HuH-7.5 (cell line): ENCODE measurements around the gene TIGD2.
A peak's percentile ranks its signal among the peaks of the same experiment; 100 is the strongest.

Experiments
- DNase-seq: peaks from one replicate; pipeline ENCODE4 v3.0.0; 2011; ENCODE audit warnings: low spot score

The TIGD2 gene

DNA sequence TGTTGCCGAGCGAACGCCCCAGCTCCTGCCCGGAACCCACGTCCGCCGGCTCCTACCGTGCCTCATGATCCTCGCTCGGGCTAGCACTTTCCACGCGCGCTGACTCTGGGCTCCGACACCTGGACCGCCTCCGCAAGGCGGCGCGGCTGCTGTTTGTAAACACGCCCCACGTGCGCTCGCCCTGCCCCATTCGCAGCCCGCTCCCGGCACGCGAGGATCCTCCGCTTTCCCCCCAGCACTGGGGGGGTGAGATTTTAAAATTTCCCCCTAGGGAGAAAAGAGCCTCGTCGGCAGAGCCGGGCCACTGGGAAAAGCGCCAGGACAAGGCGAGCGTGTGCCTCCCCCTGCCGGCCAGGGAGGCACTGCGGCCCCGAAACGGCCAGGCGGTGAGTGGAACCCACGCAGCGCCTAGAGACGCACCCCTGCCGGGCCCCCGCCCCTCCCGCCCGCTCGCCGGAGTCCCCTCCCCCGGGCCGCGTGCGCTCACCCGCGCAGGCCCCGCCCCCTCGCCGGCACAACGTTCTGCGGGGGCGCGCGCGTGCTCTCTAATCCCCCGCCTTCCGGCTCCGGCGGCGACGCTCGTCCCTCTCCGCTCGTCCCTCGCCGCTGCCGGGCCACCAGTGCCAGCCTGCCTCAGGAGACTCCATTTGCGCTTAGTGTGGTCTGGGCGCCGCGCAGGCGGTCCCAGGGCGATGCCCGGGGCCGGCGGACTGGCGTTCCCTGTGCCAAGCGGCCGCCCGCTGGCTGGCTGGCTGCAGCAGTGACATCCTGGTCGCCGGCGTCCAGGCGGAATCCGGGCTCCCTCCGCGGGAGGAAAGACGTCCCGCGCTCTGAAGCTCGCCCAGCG is at the start of gene TIGD2:
Gene TIGD2 (plus strand): TSS at position 548 of the 847 bp plus-strand sequence. CDS start 1,442 bp downstream, outside the sequence.
- DNase-seq, result peak; percentile 85

- DNase-seq, result no peak
Observed at GRCh38 chr4:89064848-89065247, 46.5 kb upstream of the TIGD2 start.

DNA sequence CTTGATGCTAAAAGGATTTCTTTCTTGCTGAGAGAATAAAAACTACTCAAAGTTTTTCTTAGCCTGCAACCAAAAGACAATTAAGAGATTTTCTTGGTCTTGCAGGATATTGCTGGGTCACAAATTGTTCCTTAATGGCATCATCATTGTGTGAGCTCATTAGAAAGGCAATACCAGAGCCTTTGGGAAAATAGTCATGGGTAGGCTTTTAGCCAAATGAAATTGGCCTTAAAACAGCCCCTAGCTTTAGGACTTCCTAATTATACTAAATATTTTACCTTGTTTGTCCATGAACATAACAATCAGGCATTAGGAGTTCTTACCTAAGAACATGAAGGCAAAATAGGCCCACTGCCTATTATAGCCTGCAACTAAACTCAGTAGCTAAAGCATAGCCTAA is 43.9 kb upstream of the TIGD2 start:
- no peak for DNase-seq

DNA sequence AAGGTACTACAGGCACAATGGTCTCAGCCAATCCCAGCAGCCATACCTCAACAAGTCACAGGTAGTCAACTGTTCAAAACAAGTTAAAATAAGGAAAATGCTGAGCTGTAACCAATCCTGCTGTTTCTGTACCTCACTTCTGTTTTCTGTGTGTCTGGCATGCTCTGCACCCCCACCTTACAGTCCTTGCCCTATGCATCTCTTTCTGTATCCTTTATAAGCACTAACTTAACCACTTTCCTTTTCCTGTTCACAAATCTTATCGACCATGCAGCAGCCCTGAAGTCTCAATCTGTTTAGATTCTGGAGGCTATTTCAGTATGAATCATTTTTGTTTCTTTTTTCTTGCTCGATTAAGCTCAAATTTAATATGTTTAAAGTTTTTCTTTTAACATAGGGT is 41.9 kb upstream of the TIGD2 start:
- no peak for DNase-seq

GRCh38 chr4:89070041-89070440 is 41.3 kb upstream of the TIGD2 start:
- DNase-seq, result no peak

- no peak for DNase-seq
Observed at GRCh38 chr4:89071311-89071710, 40.0 kb upstream of the TIGD2 start.

GRCh38 chr4:89072921-89073320 is 38.4 kb upstream of the TIGD2 start:
- no peak for DNase-seq

DNA sequence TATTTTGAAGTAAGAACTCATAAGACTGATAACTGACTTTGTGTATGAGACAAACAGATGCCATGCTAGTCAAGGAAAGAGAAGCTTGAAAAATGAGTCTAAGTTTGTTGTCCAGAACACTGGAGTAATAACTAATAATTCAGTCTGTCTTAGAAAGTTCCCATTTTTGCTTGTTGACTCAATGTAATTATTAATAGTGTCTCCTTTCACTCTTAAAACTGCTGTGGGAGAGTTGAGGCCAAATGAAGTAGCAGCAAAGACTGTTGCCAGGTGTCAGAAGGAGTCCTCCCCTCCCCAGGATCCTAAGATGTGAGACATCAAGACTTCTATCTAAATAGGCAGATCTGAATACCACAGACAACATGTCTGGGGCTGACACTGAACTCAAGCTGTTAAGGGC is 33.6 kb upstream of the TIGD2 start:
- DNase-seq, result no peak

DNA sequence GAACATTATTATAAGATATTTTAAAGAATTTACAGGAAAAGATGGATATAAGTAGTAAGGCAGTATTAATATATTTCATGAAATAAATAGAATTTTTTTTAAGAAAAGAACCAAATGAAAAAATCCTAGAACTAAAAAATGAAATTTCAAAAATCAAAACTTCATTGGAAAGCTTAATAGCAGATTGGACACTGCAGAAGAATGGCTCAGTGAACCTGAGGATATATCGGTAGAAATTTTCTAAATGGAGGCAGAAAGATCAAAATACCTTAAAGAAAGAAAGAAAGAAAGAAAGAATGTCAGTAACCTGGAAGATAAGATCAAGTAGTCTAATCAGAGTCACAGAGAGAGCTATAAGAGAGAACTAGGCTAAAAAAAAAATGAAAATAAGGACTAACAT is 33.0 kb upstream of the TIGD2 start:
- DNase-seq, result no peak

- no peak for DNase-seq
Observed at GRCh38 chr4:89099034-89099433, 12.3 kb upstream of the TIGD2 start.

- DNase-seq, result no peak
Observed at GRCh38 chr4:89099471-89099870, 11.9 kb upstream of the TIGD2 start.

DNA sequence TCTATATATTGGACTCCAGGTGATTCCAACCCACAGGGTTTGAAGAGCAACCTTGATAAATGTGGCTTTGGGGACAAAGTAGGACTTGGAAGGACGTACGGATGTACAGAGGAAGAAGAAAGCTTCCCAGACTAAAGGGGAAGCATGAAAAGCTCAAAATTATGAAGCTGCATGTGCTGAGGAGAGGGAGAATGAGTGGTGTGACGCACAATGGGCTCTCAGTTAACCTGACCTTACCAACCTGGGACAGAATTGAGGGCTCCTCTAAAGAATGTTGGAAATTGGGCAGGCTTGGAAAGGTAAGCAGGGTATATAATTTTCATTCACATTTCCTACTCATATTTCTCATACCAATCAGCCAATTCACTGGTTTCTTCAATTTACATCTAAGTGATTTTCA is 10.5 kb upstream of the TIGD2 start:
- no peak for DNase-seq

GRCh38 chr4:89101256-89102161 is 9.8 kb upstream of the TIGD2 start:
- no peak for DNase-seq

DNA sequence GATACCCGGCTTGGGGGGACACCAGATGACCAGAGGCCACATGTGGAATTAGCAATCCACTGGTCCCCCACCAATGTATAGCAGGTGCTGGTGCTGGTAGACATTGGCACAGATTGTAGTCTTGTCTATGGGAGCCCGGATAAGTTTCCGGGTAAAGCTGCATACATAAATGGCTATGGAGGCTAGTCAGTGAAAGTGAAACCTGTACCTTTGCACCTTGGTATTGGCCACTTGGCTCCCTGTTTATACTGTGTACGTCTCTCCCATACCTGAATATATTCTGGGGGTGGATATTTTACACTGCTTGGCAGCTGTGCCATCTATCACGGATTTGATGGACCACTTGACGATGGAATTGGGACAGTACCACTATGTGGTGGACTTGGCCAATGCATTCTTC is 5.6 kb upstream of the TIGD2 start:
- no peak for DNase-seq

- no peak for DNase-seq
Observed at GRCh38 chr4:89108091-89108490, 3.2 kb upstream of the TIGD2 start.

- DNase-seq, result no peak
Observed at GRCh38 chr4:89109841-89110540, 1.3 kb upstream of the TIGD2 start.

- peak; percentile 37 for DNase-seq
Observed at GRCh38 chr4:89110541-89110985, 770 bp upstream of the TIGD2 start.

DNA sequence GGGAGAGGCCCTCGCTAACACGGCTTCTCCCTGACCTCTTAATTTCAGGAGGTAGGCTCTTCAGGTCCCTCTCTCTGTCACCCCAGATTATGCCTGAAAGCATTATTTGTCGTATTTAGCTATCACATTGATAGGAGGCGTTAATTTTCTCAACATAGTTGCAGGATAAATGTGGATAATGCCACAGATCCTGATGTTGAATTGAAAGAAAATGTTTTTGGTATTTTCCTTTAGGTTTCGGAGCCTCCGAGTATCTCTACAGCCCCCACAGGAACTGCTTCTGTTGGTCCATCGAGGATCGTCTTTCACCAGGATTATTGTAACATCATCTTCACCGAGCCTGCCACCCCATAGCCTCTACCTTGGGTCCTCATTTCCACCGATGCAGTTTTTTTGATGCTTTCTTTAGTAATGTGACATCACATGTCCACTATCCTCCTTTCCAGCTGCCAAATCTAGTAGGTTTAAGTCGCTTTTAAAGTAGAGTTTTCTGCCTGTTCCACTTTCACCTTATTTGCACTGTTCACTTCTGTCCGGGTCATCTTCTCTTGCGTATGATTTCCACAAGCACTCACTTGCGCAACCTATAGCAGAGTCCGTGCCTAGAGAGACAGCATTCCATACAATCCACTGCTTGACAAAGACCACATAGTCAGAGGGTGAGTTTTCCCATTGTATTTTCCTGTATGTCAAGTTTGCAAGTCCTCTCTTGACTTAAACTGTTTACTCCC is 665 bp downstream of the TIGD2 start:
- peak; percentile 60 for DNase-seq

GRCh38 chr4:89113415-89113814 is 2.1 kb downstream of the TIGD2 start:
- no peak for DNase-seq

DNA sequence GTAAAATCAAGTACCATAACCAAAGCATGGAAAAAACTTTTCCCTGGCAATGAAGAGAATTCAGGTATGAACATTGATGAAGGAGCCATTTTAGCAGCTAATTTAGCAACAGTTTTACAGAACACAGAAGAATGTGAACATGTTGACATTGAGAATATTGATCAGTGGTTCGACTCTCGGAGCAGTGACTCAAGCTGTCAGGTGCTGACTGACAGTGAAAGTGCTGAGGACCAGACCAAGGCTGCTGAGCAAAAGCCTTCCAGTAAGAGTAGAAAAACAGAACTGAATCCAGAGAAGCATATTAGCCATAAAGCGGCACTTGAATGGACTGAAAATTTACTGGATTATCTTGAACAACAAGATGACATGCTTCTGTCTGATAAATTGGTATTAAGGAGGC is 2.8 kb downstream of the TIGD2 start:
- no peak for DNase-seq

DNA sequence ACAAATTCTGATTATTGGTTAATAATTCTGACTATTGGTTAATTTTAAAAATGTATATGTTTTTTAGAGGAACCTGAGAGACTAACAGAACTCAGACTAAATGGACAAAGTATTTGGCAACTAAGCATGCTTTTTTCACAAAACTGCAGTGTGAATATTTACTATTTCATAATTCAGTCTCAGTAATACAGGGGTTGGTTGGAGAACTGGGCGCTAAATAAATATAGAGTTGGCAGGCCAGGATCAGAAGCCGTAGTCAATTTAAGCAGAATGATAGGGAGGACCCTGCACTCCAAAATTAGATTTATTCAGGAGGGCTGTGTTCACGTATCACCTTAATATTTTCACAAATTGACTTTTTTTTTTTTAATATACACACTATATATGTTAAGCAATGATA is 5.8 kb downstream of the TIGD2 start:
- no peak for DNase-seq

GRCh38 chr4:89119166-89119565 is 7.8 kb downstream of the TIGD2 start:
- no peak for DNase-seq
